Activated naive CD8-positive, alpha-beta T cell treated with anti-CD3 and anti-CD28 coated beads, Interleukin-2, amount 50 U/mL, for 16 hours (primary cell): ENCODE data around the gene SIAH3.

Source experiments
- DNase-seq: peaks from one replicate; pipeline ENCODE4 v3.0.0-alpha.2; 2020; ENCODE audit warnings: low read depth, low spot score

The SIAH3 gene

GRCh38 chr13:45863709-45864590 is 12.4 kb upstream of the SIAH3 start:
- DNase-seq = no peak

GRCh38 chr13:45861322-45861721 is 9.8 kb upstream of the SIAH3 start:
- DNase-seq = no peak

GRCh38 chr13:45860240-45860639 is 8.7 kb upstream of the SIAH3 start:
- DNase-seq = no peak

- no peak for DNase-seq
These were observed 8.2 kb upstream of the SIAH3 start for GRCh38 chr13:45859705-45860104.

GRCh38 chr13:45852494-45852893 is 941 bp upstream of the SIAH3 start:
- DNase-seq = no peak

- no peak for DNase-seq
These were observed 403 bp upstream of the SIAH3 start for GRCh38 chr13:45851956-45852355.

GRCh38 chr13:45850027-45850613 is 1.4 kb downstream of the SIAH3 start:
- no peak for DNase-seq

- no peak for DNase-seq
These were observed 2.1 kb downstream of the SIAH3 start for GRCh38 chr13:45849408-45849807.

- no peak for DNase-seq
These were observed 3.9 kb downstream of the SIAH3 start for GRCh38 chr13:45847554-45848224.

GRCh38 chr13:45846681-45847080 is 4.9 kb downstream of the SIAH3 start:
- DNase-seq = no peak

GRCh38 chr13:45838171-45838745 is 13.3 kb downstream of the SIAH3 start:
- no peak for DNase-seq

GRCh38 chr13:45837111-45837510 is 14.4 kb downstream of the SIAH3 start:
- no peak for DNase-seq

- DNase-seq = no peak
These were observed 17.1 kb downstream of the SIAH3 start for GRCh38 chr13:45834411-45834994.

- DNase-seq = no peak
These were observed 17.7 kb downstream of the SIAH3 start for GRCh38 chr13:45833663-45834375.

- no peak for DNase-seq
These were observed 18.3 kb downstream of the SIAH3 start for GRCh38 chr13:45833242-45833641.

- DNase-seq = no peak
These were observed 19.7 kb downstream of the SIAH3 start for GRCh38 chr13:45831851-45832250.

GRCh38 chr13:45830121-45830520 is 21.4 kb downstream of the SIAH3 start:
- no peak for DNase-seq

- DNase-seq = no peak
These were observed 23.1 kb downstream of the SIAH3 start for GRCh38 chr13:45828256-45828968.

GRCh38 chr13:45827318-45827717 is 24.2 kb downstream of the SIAH3 start:
- DNase-seq = no peak

GRCh38 chr13:45826731-45827130 is 24.8 kb downstream of the SIAH3 start:
- no peak for DNase-seq

- DNase-seq = no peak
These were observed 26.2 kb downstream of the SIAH3 start for GRCh38 chr13:45825387-45825650.
